Lower lobe of right lung (tissue), 2 donors: Measurements from ENCODE around the gene SPATA33. TPM values are rescaled to one million over a fixed set of nuclear protein-coding genes. Genes with fewer than 3 reads are reported as not detected.
"Not testable (repeated sequence)": the region's sequence is repeated elsewhere in the genome, so short reads cannot be mapped to it uniquely, and the experiment has no call there.

Experiments used
- ATAC-seq, 2 donors: fragments of 200-7000 bp; cut with Tn5 transposase; one replicate each; pipeline ENCODE4 v1.9.1; 2020 to 2022; ENCODE audit warnings: mild to moderate bottlenecking in 2 of 2, moderate library complexity in 2 of 2
- DNase-seq: peaks from one replicate; pipeline ENCODE4 v3.0.0-alpha.2; 2020
- H3K27ac ChIP-seq: fragments of 200-600 bp; one replicate; pipeline ENCODE4 v1.8.0; 2022
- H3K27me3 ChIP-seq: fragments of 200-600 bp; one replicate; pipeline ENCODE4 v1.8.0; 2022; ENCODE audit warnings: low read depth
- H3K36me3 ChIP-seq: fragments of 200-600 bp; one replicate; pipeline ENCODE4 v1.8.0; 2022; ENCODE audit warnings: mild to moderate bottlenecking
- H3K4me1 ChIP-seq: fragments of 200-600 bp; one replicate; pipeline ENCODE4 v1.8.0; 2022
- H3K4me3 ChIP-seq: fragments of 200-600 bp; one replicate; pipeline ENCODE4 v1.8.0; 2022; ENCODE audit warnings: mild to moderate bottlenecking
- H3K9me3 ChIP-seq: fragments of 200-600 bp; one replicate; pipeline ENCODE4 v1.8.0; 2022
- CTCF ChIP-seq: fragments of 200-600 bp; IDR thresholded peaks from one replicate; pipeline ENCODE4 v1.8.0; 2022; ENCODE audit warnings: antibody characterized with exemption, mild to moderate bottlenecking
- intact Hi-C: fragments of 100-400 bp; cut with DNase I; formaldehyde crosslinking; loops from one replicate; pipeline ENCODE4 v1.11.0; 2022
- total RNA-seq: library from RNA; stranded (reverse); fragmentation: NEBNext Ultra II Directional; extraction: Animal tissue kit (Norgen Biotek cat#: 25700); gene quantifications from one replicate; pipeline ENCODE4 v1.2.1, GENCODE V29; 2021
- donor health status: DM: no; HTN: yes; CAD: no; lungs with severe emphysema.

SPATA33 gene
- total RNA-seq, 1 donor from 2014 or later: 9.7 TPM

DNA sequence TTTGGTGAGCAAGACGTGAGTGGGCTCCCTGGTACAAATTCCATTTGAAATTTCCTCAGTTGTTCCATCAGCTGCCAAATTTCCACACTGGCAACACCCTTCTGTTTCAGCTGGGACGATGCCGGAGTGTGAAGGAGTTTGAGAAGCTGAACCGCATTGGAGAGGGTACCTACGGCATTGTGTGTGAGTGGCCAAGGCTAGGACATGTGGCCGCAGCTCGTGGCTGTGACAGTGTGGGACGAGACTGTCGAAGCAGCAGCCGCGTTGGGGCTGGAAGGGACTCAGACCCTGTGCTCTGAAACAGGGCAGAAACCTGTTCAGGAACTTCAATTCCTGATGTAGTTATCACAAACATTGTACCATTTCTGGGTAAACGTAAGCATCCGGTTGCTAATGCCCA lies 31.5 kb downstream of the SPATA33 start:
- TF ChIP-seq CTCF: no peak
- DNase-seq: peak; percentile 28
- Histone ChIP-seq H3K4me1 (peaks cover 11% of the 10 kb centered on the region), H3K9me3 (no peaks in the 10 kb centered on the region), H3K27me3 (no peaks in the 10 kb centered on the region), H3K36me3 (peaks cover 39% of the 10 kb centered on the region), H3K27ac (no peak overlapping the region), H3K4me3 (no peak overlapping the region)
- intact Hi-C loops: no loop called here
- ATAC-seq: no peak

DNA sequence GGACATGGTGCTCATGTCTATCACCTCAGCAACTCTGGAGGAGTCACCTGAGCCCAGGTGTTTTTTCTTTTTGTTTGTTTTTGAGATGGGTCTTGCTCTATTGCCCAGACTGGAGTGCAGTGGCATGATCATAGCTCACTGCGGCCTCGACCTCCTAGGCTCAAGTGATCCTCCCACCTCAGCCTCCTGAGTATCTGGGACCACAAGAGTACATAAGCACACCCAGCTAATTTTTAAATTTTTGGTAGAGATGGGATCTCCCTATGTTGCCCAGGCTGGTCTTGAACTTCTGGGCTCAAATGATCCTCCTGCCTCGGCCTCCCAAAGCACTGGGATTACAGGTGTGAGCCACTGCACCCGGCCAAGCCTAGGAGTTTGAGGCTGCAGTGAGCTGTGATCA lies 32.0 kb downstream of the SPATA33 start:
- H3K9me3 ChIP-seq, DNase-seq, H3K27me3 ChIP-seq, intact Hi-C loops, ATAC-seq, H3K4me3 ChIP-seq, H3K27ac ChIP-seq: not testable (repeated sequence)
- Histone ChIP-seq H3K4me1 (peaks cover 11% of the 10 kb centered on the region), H3K36me3 (peaks cover 44% of the 10 kb centered on the region)

GRCh38 chr16:89690392-89690901 lies 32.8 kb downstream of the SPATA33 start:
- H3K4me1 ChIP-seq: peaks cover 11% of the 10 kb centered on the region
- intact Hi-C loops: no loop called here
- no peaks in the 10 kb centered on the region for H3K9me3 ChIP-seq
- no peak overlapping the region for H3K27ac ChIP-seq
- ATAC-seq (no peak), DNase-seq (peak; percentile 28)
- H3K4me3 ChIP-seq: no peak overlapping the region
- TF ChIP-seq CTCF: no peak
- no peaks in the 10 kb centered on the region for H3K27me3 ChIP-seq
- peaks cover 49% of the 10 kb centered on the region for H3K36me3 ChIP-seq

- DNase-seq: no peak
- ATAC-seq: no peak
- TF ChIP-seq CTCF: no peak
- Histone ChIP-seq H3K9me3 (no peaks in the 10 kb centered on the region), H3K27ac (no peak overlapping the region), H3K4me1 (peaks cover 11% of the 10 kb centered on the region), H3K36me3 (peaks cover 56% of the 10 kb centered on the region), H3K4me3 (no peak overlapping the region), H3K27me3 (no peaks in the 10 kb centered on the region)
- intact Hi-C loops: no loop called here
These were observed 33.8 kb downstream of the SPATA33 start for GRCh38 chr16:89691231-89691985.

- Histone ChIP-seq H3K4me1 (peaks cover 11% of the 10 kb centered on the region), H3K4me3 (no peak overlapping the region), H3K27me3 (no peaks in the 10 kb centered on the region), H3K9me3 (no peaks in the 10 kb centered on the region), H3K27ac (no peak overlapping the region), H3K36me3 (peaks cover 63% of the 10 kb centered on the region)
- DNase-seq: no peak
- no peak for ATAC-seq
- intact Hi-C loops: no loop called here
- TF ChIP-seq CTCF: no peak
These were observed 34.4 kb downstream of the SPATA33 start for GRCh38 chr16:89691986-89692569.

GRCh38 chr16:89693289-89693731 lies 35.7 kb downstream of the SPATA33 start:
- no peak for TF ChIP-seq CTCF
- Histone ChIP-seq H3K9me3 (no peaks in the 10 kb centered on the region), H3K27ac (no peak overlapping the region), H3K27me3 (no peaks in the 10 kb centered on the region), H3K4me3 (no peak overlapping the region), H3K36me3 (peaks cover 75% of the 10 kb centered on the region), H3K4me1 (no peaks in the 10 kb centered on the region)
- ATAC-seq (no peak), DNase-seq (no peak)
- intact Hi-C loops: no loop called here
